B cell (primary cell): Measurements from ENCODE around the gene MBOAT7. TPM values are rescaled to one million over a fixed set of nuclear protein-coding genes. Genes with fewer than 3 reads are reported as not detected.

Experiments used
- ATAC-seq: fragments of 200-7000 bp; cut with Tn5 transposase; one replicate; pipeline ENCODE4 v1.10.0; 2021; ENCODE audit warnings: low read depth, mild to moderate bottlenecking, moderate number of reproducible peaks, moderate library complexity
- CTCF ChIA-PET: fragments of 350-600 bp; sonication (Branson Sonifier 250); formaldehyde crosslinking; loops from one replicate; lab custom pipeline; 2021; ENCODE audit warnings: antibody characterized with exemption, inconsistent platforms; lab: Charles Lee
- POLR2A ChIA-PET: fragments of 350-600 bp; sonication (Branson Sonifier 250); formaldehyde crosslinking; loops from one replicate; lab custom pipeline; 2021; ENCODE audit warnings: antibody characterized with exemption; lab: Charles Lee
- DNase-seq: peaks from one replicate; pipeline ENCODE4 v3.0.0; 2013
- H2AFZ ChIP-seq: 2 replicates; pipeline ENCODE4 v1.6.1; 2012; ENCODE audit warnings: mild to moderate bottlenecking, low read depth, low read length; ENCODE audit not compliant: insufficient read depth, poor library complexity, severe bottlenecking
- H3K27ac ChIP-seq, 2 donors: 1 replicate in 1 of 2; 2 replicates in 1 of 2; pipeline ENCODE4 v1.5.1; 2012 to 2013; ENCODE audit warnings: low read length in 2 of 2, mild to moderate bottlenecking in 2 of 2, moderate library complexity in 1 of 2
- H3K27me3 ChIP-seq, 4 experiments: fragments of 200-600 bp in 1 of 4; sonication (generic) in 1 of 4; replicated peaks in 1 of 4; 1 replicate in 2 of 4; 2 replicates in 2 of 4; pipeline versions ENCODE4 v1.6.1 to v1.7.0; 2013 to 2016; ENCODE audit warnings: low read length in 3 of 4, mild to moderate bottlenecking in 2 of 4, mixed read lengths in 1 of 4, moderate library complexity in 1 of 4; ENCODE audit not compliant: insufficient read depth in 4 of 4, control insufficient read depth in 3 of 4; ENCODE audit errors: control extremely low read depth in 1 of 4
- H3K36me3 ChIP-seq, 2 experiments: replicated peaks in 1 of 2; 1 replicate in 1 of 2; 2 replicates in 1 of 2; pipeline versions ENCODE4 v1.6.1 to v1.7.1; 2013; ENCODE audit warnings: low read length in 1 of 2; ENCODE audit not compliant: insufficient read depth in 2 of 2, control insufficient read depth in 1 of 2; ENCODE audit errors: control extremely low read depth in 1 of 2, extremely low read depth in 1 of 2
- H3K4me1 ChIP-seq, 2 donors: fragments of 200-600 bp in 1 of 2; sonication (generic) in 1 of 2; 1 replicate in 1 of 2; 2 replicates in 1 of 2; pipeline versions ENCODE4 v1.5.1 to v1.6.1; 2013 to 2017; ENCODE audit warnings: low read length in 2 of 2; ENCODE audit not compliant: control insufficient read depth in 2 of 2, insufficient read depth in 2 of 2
- H3K4me2 ChIP-seq: replicated peaks from 2 replicates; pipeline ENCODE3; 2012; ENCODE audit warnings: mild to moderate bottlenecking, low read depth, low read length; ENCODE audit not compliant: poor library complexity, severe bottlenecking
- H3K4me3 ChIP-seq, 5 experiments: fragments of 200-600 bp in 1 of 5; sonication (generic) in 1 of 5; 1 replicate in 3 of 5; 2 replicates in 2 of 5; pipeline versions ENCODE4 v1.5.1 to v1.7.0; 2011 to 2016; ENCODE audit warnings: low read length in 4 of 5, mild to moderate bottlenecking in 4 of 5, low read depth in 2 of 5, control low read depth in 1 of 5, moderate library complexity in 1 of 5; ENCODE audit not compliant: insufficient read depth in 1 of 5; ENCODE audit errors: control extremely low read depth in 1 of 5, extremely low read depth in 1 of 5
- H3K79me2 ChIP-seq: fragments of 200-600 bp; sonication (generic); one replicate; pipeline ENCODE4 v1.6.0; 2016; ENCODE audit warnings: low read length; ENCODE audit not compliant: control insufficient read depth, insufficient read depth
- H3K9ac ChIP-seq: fragments of 200-600 bp; sonication (generic); 2 replicates; pipeline ENCODE4 v1.6.1; 2017; ENCODE audit warnings: mild to moderate bottlenecking, low read length, moderate library complexity
- H3K9me3 ChIP-seq, 3 donors: one replicate each; pipeline versions ENCODE4 v1.6.1 to v1.7.1; 2013; ENCODE audit warnings: low read length in 2 of 3; ENCODE audit not compliant: control insufficient read depth in 2 of 3, insufficient read depth in 1 of 3; ENCODE audit errors: control extremely low read depth in 1 of 3
- H4K20me1 ChIP-seq: 2 replicates; pipeline ENCODE4 v1.6.0; 2012; ENCODE audit warnings: mild to moderate bottlenecking, low read length; ENCODE audit not compliant: insufficient read depth, control insufficient read depth, poor library complexity, severe bottlenecking
- H3K27ac Mint-ChIP-seq: one replicate; pipeline ENCODE4 v1.8.0; 2021; ENCODE audit warnings: mixed read lengths
- H3K27me3 Mint-ChIP-seq: one replicate; pipeline ENCODE4 v1.8.0; 2021; ENCODE audit warnings: mixed read lengths
- H3K4me1 Mint-ChIP-seq: one replicate; pipeline ENCODE4 v1.8.0; 2021; ENCODE audit warnings: mixed read lengths
- H3K4me3 Mint-ChIP-seq: one replicate; pipeline ENCODE4 v1.8.0; 2021; ENCODE audit warnings: mixed read lengths
- H3K9me3 Mint-ChIP-seq: one replicate; pipeline ENCODE4 v1.8.0; 2022; ENCODE audit warnings: mixed read lengths; ENCODE audit not compliant: insufficient read depth
- EZH2 ChIP-seq: IDR thresholded peaks from 2 replicates; pipeline ENCODE4 v1.6.1; 2012; ENCODE audit warnings: borderline replicate concordance, low read depth, mild to moderate bottlenecking, moderate library complexity, low read length; ENCODE audit not compliant: insufficient read depth, poor library complexity, severe bottlenecking
- WGBS: methylation state at CpG from one replicate; pipeline ENCODE4 v1.1.5; 2013; ENCODE audit warnings: missing lambda C conversion rate; ENCODE audit not compliant: insufficient coverage; 5-methylcytosine and 5-hydroxymethylcytosine counted together
- intact Hi-C: fragments of 100-400 bp; cut with micrococcal nuclease; formaldehyde crosslinking; loops from one replicate; pipeline ENCODE4 v1.10.0; 2022
- polyA plus RNA-seq: library from polyadenylated mRNA; depleted of rRNA; stranded (reverse); fragments of >200 nt; gene quantifications from 2 replicates; pipeline ENCODE4 v1.2.3, GENCODE V29; 2012
- total RNA-seq, 2 donors: library from RNA; stranded (reverse); fragments of 120-200 nt in 1 of 2; gene quantifications; 1 replicate in 1 of 2; 2 replicates in 1 of 2; pipeline versions ENCODE4 v1.2.3 to v1.2.4, GENCODE V29; 2013 to 2022
- TF ChIP-seq, protein P1 (sequence below): fragments of 200-600 bp; IDR thresholded peaks from one replicate; pipeline ENCODE4 v1.8.0; 2022; ENCODE audit warnings: antibody characterized with exemption, mild to moderate bottlenecking

The MBOAT7 gene
- total and polyA plus RNA-seq, 2 donors (not counting 1 experiment from before 2014, with no cell fraction given): 22.3 to 34.8 TPM

DNA sequence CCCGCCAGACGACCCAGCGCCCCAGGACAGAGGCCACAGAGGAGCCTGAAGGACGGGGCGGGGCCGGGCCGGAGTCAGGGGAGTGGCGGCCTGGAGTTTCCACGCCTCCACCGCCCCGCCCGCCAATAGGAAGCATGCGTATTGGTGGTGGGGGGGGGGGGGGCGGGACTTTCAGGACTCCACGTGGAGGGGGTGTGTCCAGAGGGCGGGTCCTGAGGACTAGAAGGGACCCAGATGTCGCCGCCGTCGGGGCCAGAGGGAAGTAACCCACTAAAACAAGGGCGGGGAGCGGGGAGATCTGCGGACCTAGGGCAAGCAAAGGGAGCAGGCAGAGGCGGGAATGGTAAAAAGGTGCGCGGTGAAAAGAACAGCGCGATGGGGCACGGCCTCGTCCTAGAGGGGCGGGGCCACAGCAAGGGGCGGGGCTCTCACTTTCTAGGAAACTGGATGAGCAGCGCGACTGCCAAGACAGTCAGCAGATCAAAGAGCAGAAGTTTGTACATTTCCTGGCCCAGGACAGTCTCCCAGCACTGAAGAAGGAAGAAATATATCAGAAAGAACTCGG, 27.1 kb downstream of the MBOAT7 start:
- peak overlapping the region; percentile 42 for H2AFZ ChIP-seq
- Mint-ChIP-seq H3K27ac (no peak overlapping the region), H3K27me3 (peaks cover 20% of the 10 kb centered on the region), H3K4me1 (peaks cover 44% of the 10 kb centered on the region), H3K9me3 (no peaks in the 10 kb centered on the region), H3K4me3 (peak overlapping the region; percentile 88)
- TF ChIP-seq, protein P1, sequence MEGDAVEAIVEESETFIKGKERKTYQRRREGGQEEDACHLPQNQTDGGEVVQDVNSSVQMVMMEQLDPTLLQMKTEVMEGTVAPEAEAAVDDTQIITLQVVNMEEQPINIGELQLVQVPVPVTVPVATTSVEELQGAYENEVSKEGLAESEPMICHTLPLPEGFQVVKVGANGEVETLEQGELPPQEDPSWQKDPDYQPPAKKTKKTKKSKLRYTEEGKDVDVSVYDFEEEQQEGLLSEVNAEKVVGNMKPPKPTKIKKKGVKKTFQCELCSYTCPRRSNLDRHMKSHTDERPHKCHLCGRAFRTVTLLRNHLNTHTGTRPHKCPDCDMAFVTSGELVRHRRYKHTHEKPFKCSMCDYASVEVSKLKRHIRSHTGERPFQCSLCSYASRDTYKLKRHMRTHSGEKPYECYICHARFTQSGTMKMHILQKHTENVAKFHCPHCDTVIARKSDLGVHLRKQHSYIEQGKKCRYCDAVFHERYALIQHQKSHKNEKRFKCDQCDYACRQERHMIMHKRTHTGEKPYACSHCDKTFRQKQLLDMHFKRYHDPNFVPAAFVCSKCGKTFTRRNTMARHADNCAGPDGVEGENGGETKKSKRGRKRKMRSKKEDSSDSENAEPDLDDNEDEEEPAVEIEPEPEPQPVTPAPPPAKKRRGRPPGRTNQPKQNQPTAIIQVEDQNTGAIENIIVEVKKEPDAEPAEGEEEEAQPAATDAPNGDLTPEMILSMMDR: no peak
- no peak for TF ChIP-seq EZH2
- H3K4me3 ChIP-seq: peak overlapping the region in 4 of 5 experiments; percentile 19 to 53 (median 48)
- intact Hi-C loops: loop anchor here (1.0 kb wide), 1 partner anchor 39 kb away; no protein-coding TSS in a partner anchor
- H3K4me2 ChIP-seq: peak overlapping the region; percentile 76
- peak overlapping the region; percentile 56 for H3K9ac ChIP-seq
- H3K9me3 ChIP-seq: peaks cover 0 to 18% (median 0%) of the 10 kb centered on the region in 3 donors
- peaks cover 14% of the 10 kb centered on the region for H4K20me1 ChIP-seq
- peak; percentile 90 for DNase-seq
- CTCF ChIA-PET: interaction anchor here (1.3 kb wide), 1 partner anchor 104 kb away, joined by 3 read pairs; no protein-coding TSS in a partner anchor
- POLR2A ChIA-PET: interaction anchor here (0.8 to 2.2 kb wide), 2 partner anchors 25 to 27 kb away, joined by 3 to 8 read pairs; partner anchors contain the start of genes CNOT3 and MBOAT7
- peak; percentile 29 for ATAC-seq
- no peak overlapping the region for H3K27ac ChIP-seq
- H3K79me2 ChIP-seq: peaks cover 24% of the 10 kb centered on the region
- 2% methylated on average over 17 of the region's 35 CpGs for WGBS
- peaks cover 37 to 50% of the 10 kb centered on the region in 2 donors for H3K4me1 ChIP-seq
- H3K27me3 ChIP-seq: peaks cover 0 to 19% (median 11%) of the 10 kb centered on the region in 4 experiments
- H3K36me3 ChIP-seq: peaks cover 0 to 13% of the 10 kb centered on the region in 2 experiments

DNA sequence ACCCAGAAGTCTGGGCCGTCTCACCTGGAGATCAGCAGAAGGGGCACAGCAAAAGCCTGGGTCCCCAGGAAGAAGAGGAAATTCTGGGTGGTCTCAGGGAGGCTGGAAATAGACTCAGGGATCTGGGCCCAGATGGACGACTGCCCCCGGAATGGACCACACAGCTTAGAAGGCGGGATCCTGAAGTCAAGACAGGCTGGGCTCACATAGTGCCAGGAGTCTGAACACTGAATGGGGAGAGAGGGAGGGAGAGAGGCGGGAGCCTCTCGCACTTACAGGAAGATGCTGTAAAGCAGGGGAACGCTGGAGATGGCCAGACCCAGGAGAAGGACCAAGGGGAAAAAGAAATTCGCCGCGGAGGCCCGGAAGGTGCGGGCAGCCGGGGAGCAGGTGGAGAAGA, 28.5 kb downstream of the MBOAT7 start:
- Histone ChIP-seq H3K36me3 (peaks cover 2 to 27% of the 10 kb centered on the region in 2 experiments), H3K9ac (peak overlapping the region; percentile 72), H3K4me3 (no peak overlapping the region), H3K79me2 (peaks cover 27% of the 10 kb centered on the region), H3K27me3 (peaks cover 0 to 19% (median 11%) of the 10 kb centered on the region in 4 experiments), H3K27ac (peak overlapping the region in 1 of 2 donors; percentile 82), H3K9me3 (peaks cover 0 to 18% (median 0%) of the 10 kb centered on the region in 3 donors), H3K4me2 (peak overlapping the region; percentile 97), H4K20me1 (peaks cover 27% of the 10 kb centered on the region), H2AFZ (peak overlapping the region; percentile 98), H3K4me1 (peaks cover 37 to 50% of the 10 kb centered on the region in 2 donors)
- WGBS: 76% methylated on average over 12 of the region's 13 CpGs
- intact Hi-C loops: no loop called here
- Mint-ChIP-seq H3K4me1 (peaks cover 48% of the 10 kb centered on the region), H3K4me3 (peak overlapping the region; percentile 100), H3K27me3 (peaks cover 18% of the 10 kb centered on the region), H3K9me3 (no peaks in the 10 kb centered on the region), H3K27ac (peak overlapping the region; percentile 100)
- ATAC-seq (no peak), DNase-seq (no peak)
- TF ChIP-seq EZH2: no peak
- CTCF ChIA-PET: interaction anchor here (0.6 to 1.9 kb wide), 3 partner anchors 24 to 136 kb away, joined by 3 to 5 read pairs (median 5); partner anchors contain the start of gene CNOT3
- POLR2A ChIA-PET: interaction anchor here (0.6 to 2.7 kb wide), 5 partner anchors 24 to 1459 kb away, joined by 3 to 24 read pairs (median 6); partner anchors contain the start of genes CNOT3, MBOAT7, RPS9 and TSEN34
